ENCODE measurements around the gene DOK4. TPM values are rescaled to one million over a fixed set of nuclear protein-coding genes. Genes with fewer than 3 reads are reported as not detected.
"Not testable (repeated sequence)": the region's sequence is repeated elsewhere in the genome, so short reads cannot be mapped to it uniquely, and the experiment has no call there.

DOK4 gene
- total and polyA plus RNA-seq, 5 donors from 2014 or later: 0.99 to 1.8 (median 1.2) TPM

- H3K36me3 ChIP-seq (ENCODE audit: control insufficient read depth, insufficient read depth, low read length): no peaks in the 10 kb centered on the region
- no peaks in the 10 kb centered on the region for H3K9me3 Mint-ChIP-seq
- H3K4me3 Mint-ChIP-seq: no peak overlapping the region
- H3K4me3 ChIP-seq (ENCODE audit: low read depth, low read length): no peak overlapping the region
- H3K4me1 ChIP-seq (ENCODE audit: control insufficient read depth, insufficient read depth, low read length, poor library complexity, severe bottlenecking): no peaks in the 10 kb centered on the region
- H3K27ac ChIP-seq (ENCODE audit: insufficient read depth, low read length, poor library complexity, severe bottlenecking): no peak overlapping the region
- no peaks in the 10 kb centered on the region for H3K36me3 Mint-ChIP-seq
- H3K9me3 ChIP-seq (ENCODE audit: control insufficient read depth in 2 of 2, low read length in 2 of 2): no peaks in the 10 kb centered on the region
- H3K4me1 Mint-ChIP-seq: peaks cover 0 to 6% (median 0%) of the 10 kb centered on the region in 4 donors
- DNase-seq (no peak), ATAC-seq (ENCODE audit: low read depth in 2 of 2) (no peak)
- H3K27me3 ChIP-seq (ENCODE audit: control insufficient read depth, insufficient read depth, low read length): no peaks in the 10 kb centered on the region
- H3K27ac Mint-ChIP-seq: no peak overlapping the region
- H3K27me3 Mint-ChIP-seq: peaks cover 5% of the 10 kb centered on the region
Measured at GRCh38 chr16:57503366-57503765, 17.1 kb upstream of the DOK4 start.

- H3K27ac ChIP-seq (ENCODE audit: insufficient read depth, low read length, poor library complexity, severe bottlenecking): no peak overlapping the region
- no peaks in the 10 kb centered on the region for H3K4me1 ChIP-seq (ENCODE audit: control insufficient read depth, insufficient read depth, low read length, poor library complexity, severe bottlenecking)
- no peaks in the 10 kb centered on the region for H3K9me3 ChIP-seq (ENCODE audit: control insufficient read depth in 2 of 2, low read length in 2 of 2)
- DNase-seq (no peak), ATAC-seq (ENCODE audit: low read depth in 2 of 2) (no peak)
- Mint-ChIP-seq H3K4me3 (no peak overlapping the region), H3K27me3 (peaks cover 5% of the 10 kb centered on the region), H3K36me3 (no peaks in the 10 kb centered on the region), H3K27ac (no peak overlapping the region), H3K9me3 (no peaks in the 10 kb centered on the region), H3K4me1 (peaks cover 0 to 6% (median 0%) of the 10 kb centered on the region in 4 donors)
- H3K27me3 ChIP-seq (ENCODE audit: control insufficient read depth, insufficient read depth, low read length): no peaks in the 10 kb centered on the region
- H3K4me3 ChIP-seq (ENCODE audit: low read depth, low read length): no peak overlapping the region
- H3K36me3 ChIP-seq (ENCODE audit: control insufficient read depth, insufficient read depth, low read length): no peaks in the 10 kb centered on the region
Measured at GRCh38 chr16:57502048-57502775, 15.9 kb upstream of the DOK4 start.

GRCh38 chr16:57501492-57501891 is 15.2 kb upstream of the DOK4 start:
- no peaks in the 10 kb centered on the region for H3K4me1 ChIP-seq (ENCODE audit: control insufficient read depth, insufficient read depth, low read length, poor library complexity, severe bottlenecking)
- Mint-ChIP-seq H3K4me3 (no peak overlapping the region), H3K36me3 (no peaks in the 10 kb centered on the region), H3K27me3 (no peaks in the 10 kb centered on the region), H3K9me3 (no peaks in the 10 kb centered on the region), H3K4me1 (peaks cover 0 to 6% (median 0%) of the 10 kb centered on the region in 4 donors), H3K27ac (peak overlapping the region in 1 of 3 donors; percentile 25)
- ATAC-seq (ENCODE audit: low read depth in 2 of 2) (no peak), DNase-seq (no peak)
- H3K9me3 ChIP-seq (ENCODE audit: control insufficient read depth in 2 of 2, low read length in 2 of 2): no peaks in the 10 kb centered on the region
- no peak overlapping the region for H3K4me3 ChIP-seq (ENCODE audit: low read depth, low read length)
- no peaks in the 10 kb centered on the region for H3K36me3 ChIP-seq (ENCODE audit: control insufficient read depth, insufficient read depth, low read length)
- no peaks in the 10 kb centered on the region for H3K27me3 ChIP-seq (ENCODE audit: control insufficient read depth, insufficient read depth, low read length)
- no peak overlapping the region for H3K27ac ChIP-seq (ENCODE audit: insufficient read depth, low read length, poor library complexity, severe bottlenecking)

GRCh38 chr16:57500578-57501111 is 14.4 kb upstream of the DOK4 start:
- Mint-ChIP-seq H3K27me3 (no peaks in the 10 kb centered on the region), H3K9me3 (no peaks in the 10 kb centered on the region), H3K27ac (peak overlapping the region in 2 of 3 donors; percentile 49 to 59), H3K36me3 (no peaks in the 10 kb centered on the region), H3K4me1 (peaks cover 0 to 6% (median 0%) of the 10 kb centered on the region in 4 donors), H3K4me3 (no peak overlapping the region)
- H3K27ac ChIP-seq (ENCODE audit: insufficient read depth, low read length, poor library complexity, severe bottlenecking): no peak overlapping the region
- no peaks in the 10 kb centered on the region for H3K27me3 ChIP-seq (ENCODE audit: control insufficient read depth, insufficient read depth, low read length)
- no peak overlapping the region for H3K4me3 ChIP-seq (ENCODE audit: low read depth, low read length)
- H3K36me3 ChIP-seq (ENCODE audit: control insufficient read depth, insufficient read depth, low read length): no peaks in the 10 kb centered on the region
- no peaks in the 10 kb centered on the region for H3K9me3 ChIP-seq (ENCODE audit: control insufficient read depth in 2 of 2, low read length in 2 of 2)
- DNase-seq: peak in 1 of 3 donors; percentile 36
- no peak for ATAC-seq (ENCODE audit: low read depth in 2 of 2)
- H3K4me1 ChIP-seq (ENCODE audit: control insufficient read depth, insufficient read depth, low read length, poor library complexity, severe bottlenecking): no peaks in the 10 kb centered on the region

- H3K4me3 ChIP-seq (ENCODE audit: low read depth, low read length); H3K27ac Mint-ChIP-seq; H3K9me3 Mint-ChIP-seq; H3K4me1 ChIP-seq (ENCODE audit: control insufficient read depth, insufficient read depth, low read length, poor library complexity, severe bottlenecking); H3K27ac ChIP-seq (ENCODE audit: insufficient read depth, low read length, poor library complexity, severe bottlenecking); H3K36me3 ChIP-seq (ENCODE audit: control insufficient read depth, insufficient read depth, low read length); H3K27me3 ChIP-seq (ENCODE audit: control insufficient read depth, insufficient read depth, low read length); H3K27me3 Mint-ChIP-seq; DNase-seq; H3K36me3 Mint-ChIP-seq; H3K4me3 Mint-ChIP-seq; H3K9me3 ChIP-seq (ENCODE audit: control insufficient read depth in 2 of 2, low read length in 2 of 2); ATAC-seq (ENCODE audit: low read depth in 2 of 2); H3K4me1 Mint-ChIP-seq: not testable (repeated sequence)
Measured at GRCh38 chr16:57499941-57500340, 13.6 kb upstream of the DOK4 start.

- Mint-ChIP-seq H3K27me3 (peaks cover 12% of the 10 kb centered on the region), H3K9me3 (no peaks in the 10 kb centered on the region), H3K4me3 (no peak overlapping the region), H3K4me1 (peaks cover 0 to 6% (median 0%) of the 10 kb centered on the region in 4 donors), H3K27ac (no peak overlapping the region), H3K36me3 (no peaks in the 10 kb centered on the region)
- Histone ChIP-seq H3K4me3 (ENCODE audit: low read depth, low read length) (no peak overlapping the region), H3K9me3 (ENCODE audit: control insufficient read depth in 2 of 2, low read length in 2 of 2) (no peaks in the 10 kb centered on the region), H3K4me1 (ENCODE audit: control insufficient read depth, insufficient read depth, low read length, poor library complexity, severe bottlenecking) (no peaks in the 10 kb centered on the region), H3K27me3 (ENCODE audit: control insufficient read depth, insufficient read depth, low read length) (no peaks in the 10 kb centered on the region), H3K36me3 (ENCODE audit: control insufficient read depth, insufficient read depth, low read length) (no peaks in the 10 kb centered on the region), H3K27ac (ENCODE audit: insufficient read depth, low read length, poor library complexity, severe bottlenecking) (no peak overlapping the region)
- ATAC-seq (ENCODE audit: low read depth in 2 of 2) (no peak), DNase-seq (no peak)
Measured at GRCh38 chr16:57498031-57498430, 11.7 kb upstream of the DOK4 start.

- Histone ChIP-seq H3K4me1 (ENCODE audit: control insufficient read depth, insufficient read depth, low read length, poor library complexity, severe bottlenecking) (no peaks in the 10 kb centered on the region), H3K27me3 (ENCODE audit: control insufficient read depth, insufficient read depth, low read length) (no peaks in the 10 kb centered on the region), H3K9me3 (ENCODE audit: control insufficient read depth in 2 of 2, low read length in 2 of 2) (no peaks in the 10 kb centered on the region), H3K27ac (ENCODE audit: insufficient read depth, low read length, poor library complexity, severe bottlenecking) (no peak overlapping the region), H3K4me3 (ENCODE audit: low read depth, low read length) (no peak overlapping the region), H3K36me3 (ENCODE audit: control insufficient read depth, insufficient read depth, low read length) (no peaks in the 10 kb centered on the region)
- ATAC-seq (ENCODE audit: low read depth in 2 of 2) (no peak), DNase-seq (no peak)
- Mint-ChIP-seq H3K36me3 (no peaks in the 10 kb centered on the region), H3K4me3 (no peak overlapping the region), H3K4me1 (peaks cover 0 to 6% (median 0%) of the 10 kb centered on the region in 4 donors), H3K9me3 (no peaks in the 10 kb centered on the region), H3K27me3 (peaks cover 15% of the 10 kb centered on the region), H3K27ac (no peak overlapping the region)
Measured at GRCh38 chr16:57497121-57497520, 10.8 kb upstream of the DOK4 start.

- Histone ChIP-seq H3K4me3 (ENCODE audit: low read depth, low read length) (no peak overlapping the region), H3K27me3 (ENCODE audit: control insufficient read depth, insufficient read depth, low read length) (no peaks in the 10 kb centered on the region), H3K36me3 (ENCODE audit: control insufficient read depth, insufficient read depth, low read length) (no peaks in the 10 kb centered on the region), H3K4me1 (ENCODE audit: control insufficient read depth, insufficient read depth, low read length, poor library complexity, severe bottlenecking) (no peaks in the 10 kb centered on the region), H3K27ac (ENCODE audit: insufficient read depth, low read length, poor library complexity, severe bottlenecking) (no peak overlapping the region), H3K9me3 (ENCODE audit: control insufficient read depth in 2 of 2, low read length in 2 of 2) (no peaks in the 10 kb centered on the region)
- no peak overlapping the region for H3K4me3 Mint-ChIP-seq
- H3K36me3 Mint-ChIP-seq: no peaks in the 10 kb centered on the region
- H3K4me1 Mint-ChIP-seq: no peaks in the 10 kb centered on the region
- peaks cover 0 to under 1% (median 0%) of the 10 kb centered on the region in 7 donors for H3K9me3 Mint-ChIP-seq
- no peak overlapping the region for H3K27ac Mint-ChIP-seq
- H3K27me3 Mint-ChIP-seq: peaks cover 29% of the 10 kb centered on the region
- DNase-seq: no peak
- no peak for ATAC-seq (ENCODE audit: low read depth in 2 of 2)
Measured at GRCh38 chr16:57493767-57494166, 7.5 kb upstream of the DOK4 start.

Data from CD4-positive, CD25-positive, alpha-beta regulatory T cell (primary cell).